Measurements from ENCODE around the gene MXRA8. TPM values are rescaled to one million over a fixed set of nuclear protein-coding genes. Genes with fewer than 3 reads are reported as not detected.
A peak's percentile ranks its signal among the peaks of the same experiment; 100 is the strongest.

MXRA8 gene
- total RNA-seq, 1 experiment from 2014 or later, result 9.6 TPM

DNA sequence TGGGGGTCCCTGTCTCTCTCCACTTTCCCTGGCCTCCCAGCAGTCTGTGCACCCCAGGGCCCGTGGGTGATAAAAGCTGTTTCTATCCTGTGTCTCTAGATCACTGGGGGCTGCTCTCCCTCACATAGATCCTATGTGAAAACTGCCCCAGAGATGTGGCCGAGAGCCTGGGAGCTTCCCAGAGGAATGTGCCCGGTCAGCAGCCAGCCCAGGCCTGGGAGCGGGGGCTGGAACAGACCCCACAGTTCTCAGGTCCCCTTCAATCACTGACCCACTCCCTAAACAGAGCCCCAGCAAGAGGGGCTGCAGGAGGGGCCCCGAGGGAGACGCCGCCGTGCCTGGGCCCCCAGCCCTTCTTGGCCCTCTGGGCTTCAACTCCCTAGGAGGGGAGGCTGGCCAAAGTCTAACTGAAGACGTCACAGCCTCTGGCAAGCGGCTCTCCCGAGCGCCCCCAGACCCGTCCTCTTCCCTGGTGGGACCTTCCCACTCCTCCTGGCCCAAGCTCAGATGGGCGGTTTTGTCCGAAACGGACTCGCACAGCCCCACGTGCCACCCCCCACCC lies 403 bp downstream of the MXRA8 start:
- no CpG with 5 or more reads among the region's 18 CpGs for WGBS (ENCODE audit: extremely low coverage, insufficient read length, low lambda C conversion rate)
- peak overlapping the region in 1 of 3 experiments; percentile 28; a peak in 3 of 7 replicates for H3K27ac Mint-ChIP-seq
- H3K23me2 ChIP-seq (ENCODE audit: insufficient read length, low read depth, low read length, poor library complexity, severe bottlenecking), result peaks cover 7% of the 10 kb centered on the region
- H3K27me3 Mint-ChIP-seq (ENCODE audit: low read depth), result peaks cover 42% of the 10 kb centered on the region
- H3K27me3 ChIP-seq (ENCODE audit: insufficient read depth, low read length), result peaks cover 4% of the 10 kb centered on the region; the same call in 1 of the 2 replicates
- no peak overlapping the region for H2BK12ac ChIP-seq (ENCODE audit: insufficient read length, low read depth, low read length)
- H2AFZ ChIP-seq (ENCODE audit: low read length), result no peak overlapping the region
- no peak overlapping the region for H4K8ac ChIP-seq (replicated peaks; ENCODE audit: insufficient read length, low read depth, low read length)
- no peak overlapping the region for H4K5ac ChIP-seq (ENCODE audit: insufficient read length, low read depth, low read length)
- no peaks in the 10 kb centered on the region for H3K36me3 Mint-ChIP-seq (ENCODE audit: insufficient read depth in 1 of 3, low read depth in 3 of 3)
- peak overlapping the region; percentile 59; the same call in 1 of the 2 replicates for H3K14ac ChIP-seq (ENCODE audit: insufficient read depth, low read length)
- no peak overlapping the region for H3T11ph ChIP-seq (ENCODE audit: low read length)
- H2BK20ac ChIP-seq (ENCODE audit: low read depth, low read length, poor library complexity, severe bottlenecking), result no peak overlapping the region
- no peak overlapping the region for H3K23ac ChIP-seq (ENCODE audit: insufficient read length, low read depth, low read length)
- no peak overlapping the region for H4K91ac ChIP-seq (ENCODE audit: insufficient read length, low read depth, low read length)
- DNase-seq, result no peak
- peak overlapping the region in 1 of 2 experiments; percentile 42; a peak in 3 of 5 replicates for H3K4me3 Mint-ChIP-seq
- no peak overlapping the region for H2BK5ac ChIP-seq (ENCODE audit: insufficient read length, low read length)
- H3K79me2 ChIP-seq (ENCODE audit: insufficient read depth, low read length), result no peaks in the 10 kb centered on the region
- H2AK5ac ChIP-seq (ENCODE audit: insufficient read length, low read length), result no peak overlapping the region
- peaks cover 2% of the 10 kb centered on the region; the same call in 1 of the 2 replicates for H3K4me1 ChIP-seq (ENCODE audit: insufficient read depth, low read length)
- no peak overlapping the region for H2BK120ac ChIP-seq (ENCODE audit: low read depth, low read length, poor library complexity, severe bottlenecking)
- peak overlapping the region; percentile 36 for H3K18ac ChIP-seq (ENCODE audit: insufficient read length, low read depth, low read length)
- no peak overlapping the region for H2BK15ac ChIP-seq (ENCODE audit: low read depth, low read length)
- no peak overlapping the region for H3K27ac ChIP-seq (ENCODE audit: insufficient read length, low read depth, low read length)
- H3K4me1 Mint-ChIP-seq, result peaks cover 28 to 52% of the 10 kb centered on the region in 2 experiments
- H3K9me3 ChIP-seq (ENCODE audit: control insufficient read depth, low read depth, low read length), result no peaks in the 10 kb centered on the region
- no peak overlapping the region for H3K9ac ChIP-seq (ENCODE audit: extremely low read depth, insufficient read length, low read length)
- H3K4ac ChIP-seq (ENCODE audit: low read depth, low read length), result no peak overlapping the region
- H3K4me2 ChIP-seq (ENCODE audit: insufficient read depth, insufficient read length, low read length), result no peak overlapping the region
- no peak overlapping the region for H3K56ac ChIP-seq (ENCODE audit: insufficient read length, low read depth, low read length)
- H3K79me1 ChIP-seq (ENCODE audit: insufficient read depth, low read depth, low read length, poor library complexity, severe bottlenecking), result no peaks in the 10 kb centered on the region
- no peaks in the 10 kb centered on the region; a peak in 2 of 5 replicates for H3K9me3 Mint-ChIP-seq
- H4K20me1 ChIP-seq (ENCODE audit: control insufficient read depth, insufficient read depth, insufficient read length), result no peaks in the 10 kb centered on the region
- TF ChIP-seq, protein P1, sequence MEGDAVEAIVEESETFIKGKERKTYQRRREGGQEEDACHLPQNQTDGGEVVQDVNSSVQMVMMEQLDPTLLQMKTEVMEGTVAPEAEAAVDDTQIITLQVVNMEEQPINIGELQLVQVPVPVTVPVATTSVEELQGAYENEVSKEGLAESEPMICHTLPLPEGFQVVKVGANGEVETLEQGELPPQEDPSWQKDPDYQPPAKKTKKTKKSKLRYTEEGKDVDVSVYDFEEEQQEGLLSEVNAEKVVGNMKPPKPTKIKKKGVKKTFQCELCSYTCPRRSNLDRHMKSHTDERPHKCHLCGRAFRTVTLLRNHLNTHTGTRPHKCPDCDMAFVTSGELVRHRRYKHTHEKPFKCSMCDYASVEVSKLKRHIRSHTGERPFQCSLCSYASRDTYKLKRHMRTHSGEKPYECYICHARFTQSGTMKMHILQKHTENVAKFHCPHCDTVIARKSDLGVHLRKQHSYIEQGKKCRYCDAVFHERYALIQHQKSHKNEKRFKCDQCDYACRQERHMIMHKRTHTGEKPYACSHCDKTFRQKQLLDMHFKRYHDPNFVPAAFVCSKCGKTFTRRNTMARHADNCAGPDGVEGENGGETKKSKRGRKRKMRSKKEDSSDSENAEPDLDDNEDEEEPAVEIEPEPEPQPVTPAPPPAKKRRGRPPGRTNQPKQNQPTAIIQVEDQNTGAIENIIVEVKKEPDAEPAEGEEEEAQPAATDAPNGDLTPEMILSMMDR (conservative IDR thresholded peaks at IDR 0.05), result no peak

All from H9 (cell line).